SK-N-MC (cell line): ENCODE data around the gene TCAP.

Experiments
- DNase-seq: peaks from one replicate; pipeline ENCODE4 v3.0.0-alpha.2; 2011; ENCODE audit warnings: low read depth, low spot score
- H3K27ac ChIP-seq: fragments of 200-600 bp; sonication (generic); 2 replicates; pipeline ENCODE4 v1.5.1; 2016; ENCODE audit warnings: mixed run types
- H3K36me3 ChIP-seq: fragments of 200-600 bp; sonication (generic); 2 replicates; pipeline ENCODE4 v1.6.1; 2017; ENCODE audit warnings: antibody characterized with exemption, low read length, mixed read lengths; ENCODE audit not compliant: insufficient read depth
- H3K4me3 ChIP-seq: fragments of 200-600 bp; sonication (generic); 2 replicates; pipeline ENCODE4 v1.5.1; 2016
- H3K9ac ChIP-seq: fragments of 200-600 bp; sonication (generic); 2 replicates; pipeline ENCODE4 v1.8.0; 2017; ENCODE audit warnings: mixed run types, mixed read lengths; ENCODE audit not compliant: insufficient read length
- H3K9me3 ChIP-seq: fragments of 200-600 bp; sonication (generic); 2 replicates; pipeline ENCODE4 v1.6.1; 2017; ENCODE audit warnings: low read depth, mild to moderate bottlenecking, antibody characterized with exemption, low read length, moderate library complexity, mixed read lengths
- EZH2 ChIP-seq: fragments of 200-600 bp; sonication (generic); IDR thresholded peaks from one replicate; pipeline ENCODE4 v1.6.1; 2017; ENCODE audit warnings: antibody characterized with exemption
- FOXP2 ChIP-seq: optimal IDR thresholded peaks from 2 replicates; pipeline ENCODE3; 2011; ENCODE audit warnings: mild to moderate bottlenecking, moderate library complexity; ENCODE audit not compliant: insufficient read depth; ENCODE audit errors: extremely low read length, control extremely low read depth
- POLR2AphosphoS5 ChIP-seq: IDR thresholded peaks from 2 replicates; pipeline ENCODE4 v1.6.1; 2012; ENCODE audit warnings: mild to moderate bottlenecking, low read depth, low read length, borderline replicate concordance

TCAP gene

DNA sequence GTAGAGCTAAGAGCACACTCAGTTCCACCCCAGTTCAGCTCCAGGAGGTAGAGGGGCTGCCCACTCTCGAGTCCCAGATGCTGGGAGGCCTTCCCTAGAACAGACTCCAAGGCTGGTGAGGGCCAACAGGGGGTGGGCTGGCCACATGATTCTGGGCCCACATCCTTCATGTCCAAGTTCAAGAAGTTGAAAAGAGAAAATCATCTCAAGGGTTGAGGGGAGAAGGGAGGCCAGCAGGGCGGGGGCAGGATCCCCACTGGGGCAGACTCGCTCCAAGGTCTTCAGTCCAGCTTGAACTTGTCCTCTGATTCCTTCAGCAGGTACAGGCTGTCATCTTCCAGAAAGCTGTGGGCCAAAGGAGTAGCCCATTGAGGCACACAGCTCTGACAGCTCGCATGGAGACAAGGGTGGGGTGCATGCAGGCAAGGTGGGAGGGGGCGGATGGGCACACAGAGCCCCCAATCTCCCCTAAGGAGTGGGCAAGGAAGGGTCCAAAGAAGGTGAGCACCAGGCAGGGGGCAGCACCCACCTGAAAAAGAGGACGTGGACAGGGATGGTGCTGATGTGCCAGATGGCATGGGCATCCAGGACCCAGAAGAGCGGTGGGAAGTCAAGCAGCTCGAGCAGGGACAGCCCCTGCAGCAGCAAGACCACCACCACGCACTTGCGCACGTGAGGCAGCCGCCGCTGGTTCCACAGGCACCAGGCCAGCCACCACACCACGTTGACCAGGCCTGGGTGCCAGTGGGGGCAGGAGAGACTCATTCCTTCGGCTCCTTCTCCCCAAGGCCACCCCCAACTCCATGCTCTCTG, 7.6 kb downstream of the TCAP start:
- Histone ChIP-seq H3K9ac (no peak overlapping the region), H3K27ac (no peak overlapping the region)
- TF ChIP-seq FOXP2 (no peak), POLR2AphosphoS5 (no peak), EZH2 (no peak)

DNA sequence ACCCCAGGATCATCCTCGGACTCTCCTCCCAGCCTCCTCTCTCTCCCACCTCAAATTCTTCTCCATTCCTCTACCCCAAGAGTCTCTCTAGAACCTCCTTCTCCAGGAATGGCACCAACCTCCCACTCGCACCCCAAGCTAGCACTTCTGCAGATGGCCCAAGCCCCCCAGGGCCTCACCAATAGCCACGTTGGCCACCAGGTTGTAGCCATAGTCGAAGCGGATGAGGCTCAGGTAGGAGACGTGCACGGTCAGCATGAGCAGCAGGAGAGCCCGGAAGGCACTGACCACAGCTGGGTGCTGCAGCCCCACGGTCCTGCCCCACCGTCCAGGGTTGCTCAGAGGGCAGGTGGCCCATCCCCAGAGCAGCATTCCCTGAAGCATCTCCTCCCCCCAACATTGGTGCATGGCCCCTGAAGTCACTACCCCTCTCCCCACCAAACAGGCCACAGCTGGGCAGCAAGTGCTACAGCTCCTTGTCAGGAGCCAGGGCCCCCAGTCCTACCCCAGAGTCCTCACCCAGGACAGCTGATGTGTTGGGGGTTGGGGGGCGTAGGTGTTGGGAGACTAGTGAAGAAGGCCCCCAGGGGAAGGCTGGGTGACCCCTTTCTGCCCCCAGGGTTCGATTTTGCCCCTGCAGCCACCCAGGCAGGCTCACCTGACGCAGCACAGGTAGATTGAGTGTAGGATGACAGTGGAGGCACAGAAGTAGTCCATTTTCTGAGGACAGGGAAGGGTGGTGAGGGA, 8.4 kb downstream of the TCAP start:
- no peak overlapping the region for H3K4me3 ChIP-seq
- TF ChIP-seq FOXP2: no peak
- no peak for TF ChIP-seq EZH2
- no peak for TF ChIP-seq POLR2AphosphoS5

More for the DNA sequence above, 7.6 kb downstream of the TCAP start:
- Histone ChIP-seq H3K9me3 (no peaks in the 10 kb centered on the region), H3K4me3 (no peak overlapping the region), H3K36me3 (no peaks in the 10 kb centered on the region)
- no peak for DNase-seq

DNA sequence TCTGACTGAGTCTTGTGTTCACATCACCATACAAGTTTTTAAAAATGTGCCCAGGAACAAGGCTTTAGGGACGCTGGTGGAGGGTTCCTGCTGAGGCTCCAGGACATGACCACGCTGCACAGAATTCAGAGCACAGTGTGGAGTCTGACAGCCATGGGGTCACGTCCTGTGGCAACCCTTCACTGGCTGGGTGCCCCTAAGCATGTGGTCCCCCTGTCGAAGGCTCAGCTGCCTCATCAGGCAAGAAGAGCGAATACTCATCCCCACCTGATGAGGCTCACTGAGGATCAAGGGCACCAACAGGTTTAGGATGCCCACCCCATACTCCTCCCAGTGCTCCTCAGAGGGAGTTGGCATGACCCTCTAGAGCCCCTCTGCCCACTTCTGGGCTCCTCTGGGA, 9.0 kb downstream of the TCAP start:
- no peak for DNase-seq
- TF ChIP-seq FOXP2: no peak
- TF ChIP-seq EZH2: no peak
- TF ChIP-seq POLR2AphosphoS5: no peak
- no peak overlapping the region for H3K4me3 ChIP-seq
- no peak overlapping the region for H3K27ac ChIP-seq
- no peaks in the 10 kb centered on the region for H3K9me3 ChIP-seq
- no peaks in the 10 kb centered on the region for H3K36me3 ChIP-seq
- H3K9ac ChIP-seq: no peak overlapping the region

More for the DNA sequence above, 8.4 kb downstream of the TCAP start:
- Histone ChIP-seq H3K9ac (no peak overlapping the region), H3K9me3 (no peaks in the 10 kb centered on the region), H3K36me3 (no peaks in the 10 kb centered on the region), H3K27ac (no peak overlapping the region)
- DNase-seq: no peak

GRCh38 chr17:39674702-39675389, 9.7 kb downstream of the TCAP start:
- DNase-seq: no peak
- TF ChIP-seq FOXP2 (no peak), EZH2 (no peak), POLR2AphosphoS5 (no peak)
- Histone ChIP-seq H3K27ac (no peak overlapping the region), H3K4me3 (no peak overlapping the region), H3K9ac (no peak overlapping the region), H3K36me3 (no peaks in the 10 kb centered on the region), H3K9me3 (no peaks in the 10 kb centered on the region)

GRCh38 chr17:39675390-39676082, 10.4 kb downstream of the TCAP start:
- Histone ChIP-seq H3K4me3 (no peak overlapping the region), H3K9me3 (no peaks in the 10 kb centered on the region), H3K36me3 (no peaks in the 10 kb centered on the region), H3K9ac (no peak overlapping the region), H3K27ac (no peak overlapping the region)
- no peak for TF ChIP-seq FOXP2
- TF ChIP-seq POLR2AphosphoS5: no peak
- no peak for TF ChIP-seq EZH2
- DNase-seq: no peak

- Histone ChIP-seq H3K4me3 (no peak overlapping the region), H3K9ac (no peak overlapping the region), H3K9me3 (no peaks in the 10 kb centered on the region), H3K27ac (no peak overlapping the region), H3K36me3 (no peaks in the 10 kb centered on the region)
- TF ChIP-seq FOXP2 (no peak), POLR2AphosphoS5 (no peak), EZH2 (no peak)
- no peak for DNase-seq
Observed at GRCh38 chr17:39676198-39676819, 11.2 kb downstream of the TCAP start.

GRCh38 chr17:39677072-39677471, 11.9 kb downstream of the TCAP start:
- no peak for DNase-seq
- H3K27ac ChIP-seq: 0 out of 2 replicates have a peak overlapping the region, but pooled peaks have one; percentile 46
- H3K4me3 ChIP-seq: no peak overlapping the region
- no peaks in the 10 kb centered on the region for H3K36me3 ChIP-seq
- H3K9ac ChIP-seq: no peak overlapping the region
- H3K9me3 ChIP-seq: no peaks in the 10 kb centered on the region
- TF ChIP-seq EZH2 (no peak), FOXP2 (no peak), POLR2AphosphoS5 (no peak)
